C4-2B (cell line): ENCODE results near the gene RCCD1.

ENCODE experiments used
- ZFX ChIP-seq: fragments of 450-650 bp; IDR thresholded peaks from 2 replicates; pipeline ENCODE4 v1.6.1; 2017
- TF ChIP-seq, protein P1 (sequence below): fragments of 450-650 bp; conservative IDR thresholded peaks from 2 replicates; pipeline ENCODE4 v1.5.1; 2017; ENCODE audit warnings: mild to moderate bottlenecking

- TF ChIP-seq, protein P1, sequence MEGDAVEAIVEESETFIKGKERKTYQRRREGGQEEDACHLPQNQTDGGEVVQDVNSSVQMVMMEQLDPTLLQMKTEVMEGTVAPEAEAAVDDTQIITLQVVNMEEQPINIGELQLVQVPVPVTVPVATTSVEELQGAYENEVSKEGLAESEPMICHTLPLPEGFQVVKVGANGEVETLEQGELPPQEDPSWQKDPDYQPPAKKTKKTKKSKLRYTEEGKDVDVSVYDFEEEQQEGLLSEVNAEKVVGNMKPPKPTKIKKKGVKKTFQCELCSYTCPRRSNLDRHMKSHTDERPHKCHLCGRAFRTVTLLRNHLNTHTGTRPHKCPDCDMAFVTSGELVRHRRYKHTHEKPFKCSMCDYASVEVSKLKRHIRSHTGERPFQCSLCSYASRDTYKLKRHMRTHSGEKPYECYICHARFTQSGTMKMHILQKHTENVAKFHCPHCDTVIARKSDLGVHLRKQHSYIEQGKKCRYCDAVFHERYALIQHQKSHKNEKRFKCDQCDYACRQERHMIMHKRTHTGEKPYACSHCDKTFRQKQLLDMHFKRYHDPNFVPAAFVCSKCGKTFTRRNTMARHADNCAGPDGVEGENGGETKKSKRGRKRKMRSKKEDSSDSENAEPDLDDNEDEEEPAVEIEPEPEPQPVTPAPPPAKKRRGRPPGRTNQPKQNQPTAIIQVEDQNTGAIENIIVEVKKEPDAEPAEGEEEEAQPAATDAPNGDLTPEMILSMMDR, result no peak
- no peak for TF ChIP-seq ZFX
Observed at GRCh38 chr15:91001209-91001608, 46.5 kb downstream of the RCCD1 start.
